ENCODE data around the gene PTRHD1. TPM values are rescaled to one million over a fixed set of nuclear protein-coding genes. Genes with fewer than 3 reads are reported as not detected.

PTRHD1 gene
- total RNA-seq, 2 donors from 2014 or later = 37.2 to 38.2 TPM

DNA sequence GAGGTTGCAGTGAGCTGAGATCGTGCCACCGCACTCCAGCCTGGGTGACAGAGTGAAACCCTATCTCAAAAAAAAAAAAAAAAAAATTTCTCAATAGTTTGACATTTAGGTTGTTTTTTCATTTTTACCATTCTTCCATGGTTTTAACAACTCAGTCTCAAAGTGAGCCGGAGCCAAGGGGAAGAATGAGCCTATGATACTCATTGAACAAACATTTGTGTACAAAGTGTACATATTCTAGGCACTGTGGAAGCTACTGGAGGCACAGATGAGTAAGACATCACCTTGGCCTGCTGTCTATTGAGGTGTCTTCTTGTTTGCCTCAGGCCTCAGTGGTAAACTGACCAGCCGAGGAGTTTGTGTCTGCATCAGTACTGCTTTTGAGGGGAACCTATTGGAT is 22.0 kb upstream of the PTRHD1 start:
- TF ChIP-seq, protein P1, sequence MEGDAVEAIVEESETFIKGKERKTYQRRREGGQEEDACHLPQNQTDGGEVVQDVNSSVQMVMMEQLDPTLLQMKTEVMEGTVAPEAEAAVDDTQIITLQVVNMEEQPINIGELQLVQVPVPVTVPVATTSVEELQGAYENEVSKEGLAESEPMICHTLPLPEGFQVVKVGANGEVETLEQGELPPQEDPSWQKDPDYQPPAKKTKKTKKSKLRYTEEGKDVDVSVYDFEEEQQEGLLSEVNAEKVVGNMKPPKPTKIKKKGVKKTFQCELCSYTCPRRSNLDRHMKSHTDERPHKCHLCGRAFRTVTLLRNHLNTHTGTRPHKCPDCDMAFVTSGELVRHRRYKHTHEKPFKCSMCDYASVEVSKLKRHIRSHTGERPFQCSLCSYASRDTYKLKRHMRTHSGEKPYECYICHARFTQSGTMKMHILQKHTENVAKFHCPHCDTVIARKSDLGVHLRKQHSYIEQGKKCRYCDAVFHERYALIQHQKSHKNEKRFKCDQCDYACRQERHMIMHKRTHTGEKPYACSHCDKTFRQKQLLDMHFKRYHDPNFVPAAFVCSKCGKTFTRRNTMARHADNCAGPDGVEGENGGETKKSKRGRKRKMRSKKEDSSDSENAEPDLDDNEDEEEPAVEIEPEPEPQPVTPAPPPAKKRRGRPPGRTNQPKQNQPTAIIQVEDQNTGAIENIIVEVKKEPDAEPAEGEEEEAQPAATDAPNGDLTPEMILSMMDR (conservative IDR thresholded peaks at IDR 0.05) = no peak
- Mint-ChIP-seq H3K9me3 (peaks cover 2% of the 10 kb centered on the region), H3K27ac (no peak overlapping the region), H3K4me3 (no peak overlapping the region), H3K27me3 (ENCODE audit: insufficient read depth) (no peaks in the 10 kb centered on the region), H3K36me3 (ENCODE audit: low read depth) (peaks cover 64% of the 10 kb centered on the region), H3K4me1 (peaks cover 6% of the 10 kb centered on the region)
- 97 to 100% methylated on average over 1 to 4 of the region's 4 CpGs for WGBS, 2 experiments (ENCODE audit: insufficient coverage in 1 of 2, insufficient read length in 1 of 2)
- Histone ChIP-seq H3K9ac (ENCODE audit: extremely low read depth, low read length, poor library complexity, severe bottlenecking) (no peak overlapping the region), H3K27ac (ENCODE audit: low read depth, low read length) (no peak overlapping the region), H3K36me3 (ENCODE audit: control insufficient read depth, insufficient read depth, low read length) (peaks cover 79% of the 10 kb centered on the region), H3K4me3 (ENCODE audit: low read length) (no peak overlapping the region), H3K9me3 (ENCODE audit: control insufficient read depth, low read length) (peaks cover 5% of the 10 kb centered on the region), H3K4me1 (ENCODE audit: control insufficient read depth, insufficient read depth, low read length) (no peaks in the 10 kb centered on the region), H3K27me3 (ENCODE audit: control insufficient read depth, insufficient read depth, low read length, poor library complexity, severe bottlenecking) (no peaks in the 10 kb centered on the region)
- peak; percentile 16 for DNase-seq

DNA sequence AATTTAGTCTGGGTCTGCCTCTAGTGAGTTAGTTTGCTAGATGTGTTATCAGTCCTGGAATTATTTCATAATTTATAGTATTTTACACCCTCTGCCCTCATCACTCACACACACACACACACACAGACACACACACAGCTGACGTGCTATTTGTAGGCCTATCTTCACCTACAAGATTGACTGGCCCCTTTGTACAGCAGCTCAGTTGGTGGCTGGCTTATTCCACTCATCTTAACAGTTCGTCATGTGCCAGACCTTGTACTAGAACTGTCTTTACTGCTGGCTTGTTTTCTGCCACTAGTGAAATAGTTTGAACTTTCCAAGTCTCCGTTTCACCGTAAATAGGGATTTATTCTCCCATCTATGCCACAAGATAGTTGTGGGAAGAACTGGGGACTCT is 21.3 kb upstream of the PTRHD1 start:
- WGBS, 2 experiments (ENCODE audit: insufficient coverage in 1 of 2, insufficient read length in 1 of 2) = 95 to 100% methylated on average over 2 to 4 of the region's 4 CpGs
- H3K27ac Mint-ChIP-seq = no peak overlapping the region
- Histone ChIP-seq H3K27me3 (ENCODE audit: control insufficient read depth, insufficient read depth, low read length, poor library complexity, severe bottlenecking) (no peaks in the 10 kb centered on the region), H3K27ac (ENCODE audit: low read depth, low read length) (no peak overlapping the region), H3K36me3 (ENCODE audit: control insufficient read depth, insufficient read depth, low read length) (peaks cover 83% of the 10 kb centered on the region), H3K4me1 (ENCODE audit: control insufficient read depth, insufficient read depth, low read length) (no peaks in the 10 kb centered on the region), H3K9me3 (ENCODE audit: control insufficient read depth, low read length) (peaks cover 9% of the 10 kb centered on the region), H3K4me3 (ENCODE audit: low read length) (no peak overlapping the region), H3K9ac (ENCODE audit: extremely low read depth, low read length, poor library complexity, severe bottlenecking) (no peak overlapping the region)
- no peak overlapping the region for H3K4me3 Mint-ChIP-seq
- H3K4me1 Mint-ChIP-seq = peaks cover 6% of the 10 kb centered on the region
- no peaks in the 10 kb centered on the region for H3K27me3 Mint-ChIP-seq (ENCODE audit: insufficient read depth)
- peaks cover 2% of the 10 kb centered on the region for H3K9me3 Mint-ChIP-seq
- peaks cover 63% of the 10 kb centered on the region for H3K36me3 Mint-ChIP-seq (ENCODE audit: low read depth)
- DNase-seq = peak; percentile 10
- TF ChIP-seq, protein P1 (conservative IDR thresholded peaks at IDR 0.05) = no peak

DNA sequence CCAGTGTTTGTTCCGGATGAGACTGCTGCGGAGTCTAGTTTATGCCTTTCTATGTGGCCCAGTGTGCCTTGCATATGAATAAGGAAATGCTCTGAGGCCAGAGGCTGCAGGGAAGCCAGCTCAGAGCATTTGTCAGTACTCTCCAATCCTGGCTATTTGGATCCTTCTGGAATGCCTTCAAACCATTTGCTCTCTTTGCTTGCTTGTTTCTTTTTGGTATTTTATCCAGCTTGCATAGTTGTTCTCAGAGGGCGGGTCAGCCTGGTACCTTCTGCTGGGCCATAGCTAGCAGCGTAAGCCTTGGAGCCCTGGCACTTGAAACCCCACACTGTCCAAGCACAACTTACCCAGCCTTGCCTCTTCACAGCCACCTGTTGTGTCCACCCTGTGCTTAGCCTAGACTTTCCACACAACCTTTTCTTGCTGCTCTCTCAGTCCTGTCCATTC is 20.5 kb upstream of the PTRHD1 start:
- Histone ChIP-seq H3K4me3 (ENCODE audit: low read length) (no peak overlapping the region), H3K9me3 (ENCODE audit: control insufficient read depth, low read length) (peaks cover 9% of the 10 kb centered on the region), H3K27ac (ENCODE audit: low read depth, low read length) (no peak overlapping the region), H3K36me3 (ENCODE audit: control insufficient read depth, insufficient read depth, low read length) (peaks cover 81% of the 10 kb centered on the region), H3K27me3 (ENCODE audit: control insufficient read depth, insufficient read depth, low read length, poor library complexity, severe bottlenecking) (no peaks in the 10 kb centered on the region), H3K9ac (ENCODE audit: extremely low read depth, low read length, poor library complexity, severe bottlenecking) (no peak overlapping the region), H3K4me1 (ENCODE audit: control insufficient read depth, insufficient read depth, low read length) (no peaks in the 10 kb centered on the region)
- H3K4me1 Mint-ChIP-seq = peaks cover 6% of the 10 kb centered on the region
- WGBS, 2 experiments (ENCODE audit: insufficient coverage in 1 of 2, insufficient read length in 1 of 2) = 90 to 94% methylated on average over 4 of the region's 4 CpGs
- TF ChIP-seq, protein P1 (conservative IDR thresholded peaks at IDR 0.05) = no peak
- H3K36me3 Mint-ChIP-seq (ENCODE audit: low read depth) = peaks cover 58% of the 10 kb centered on the region
- H3K4me3 Mint-ChIP-seq = no peak overlapping the region
- DNase-seq = peak; percentile 33
- peak overlapping the region; percentile 44 for H3K27ac Mint-ChIP-seq
- peaks cover 2% of the 10 kb centered on the region for H3K9me3 Mint-ChIP-seq
- no peaks in the 10 kb centered on the region for H3K27me3 Mint-ChIP-seq (ENCODE audit: insufficient read depth)
